OCI-LY3 (cell line): Measurements from ENCODE around the gene LRRN4CL.

Experiments used
- CTCF ChIP-seq: fragments of 200-600, 300-600 bp; sonication (generic); IDR thresholded peaks from 2 replicates; pipeline ENCODE4 v1.5.1; 2014; ENCODE audit warnings: antibody characterized with exemption, low read length, low read depth
- EZH2phosphoT487 ChIP-seq: fragments of 200-600 bp; shearing (Covaris generic); IDR thresholded peaks from 2 replicates; pipeline ENCODE4 v1.6.1; 2018; ENCODE audit warnings: antibody characterized with exemption, mixed run types, low read depth

GRCh38 chr11:62665599-62666258 lies 23.6 kb downstream of the LRRN4CL start:
- TF ChIP-seq EZH2phosphoT487 (no peak), CTCF (peak; percentile 15; the same call in 1 of the 2 replicates)
